Gastroesophageal sphincter (tissue), 3 donors: ENCODE measurements around the gene EPHA10.

Experiments used
- CTCF ChIP-seq, 4 experiments: fragments of 200-600 bp in 2 of 4; fragments of 450-650 bp in 2 of 4; sonication (generic) in 1 of 4; IDR thresholded peaks; one replicate each; pipeline ENCODE4 v1.5.1; 2017 to 2019; ENCODE audit warnings: antibody characterized with exemption in 4 of 4, mild to moderate bottlenecking in 2 of 4, moderate library complexity in 2 of 4
- EP300 ChIP-seq: sonication (generic); formaldehyde crosslinking; IDR thresholded peaks from one replicate; pipeline ENCODE4 v1.6.1; 2017; ENCODE audit warnings: antibody characterized with exemption, mild to moderate bottlenecking

DNA sequence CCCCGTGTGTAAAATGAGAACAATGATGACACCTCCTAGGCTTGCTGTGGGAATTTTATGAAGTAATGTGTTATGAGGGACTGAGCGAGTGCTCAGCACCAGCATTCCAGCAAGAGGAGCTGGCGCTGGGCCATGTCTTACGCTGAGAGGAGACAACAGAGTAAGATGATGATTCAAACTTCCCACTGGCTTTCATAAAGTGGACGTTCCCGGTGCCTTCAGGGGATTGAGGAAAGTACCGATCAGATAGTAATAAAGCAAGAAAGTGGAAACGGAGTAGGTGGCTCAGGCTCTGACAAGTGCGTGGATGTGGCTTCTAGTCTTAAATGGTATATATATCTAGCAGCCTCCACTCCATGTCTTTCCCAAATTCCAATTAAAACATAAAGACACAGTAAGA is 23.8 kb downstream of the EPHA10 start:
- TF ChIP-seq CTCF (IDR thresholded peaks at IDR 0.05), result no peak
- TF ChIP-seq EP300, result no peak
